GM12878 (cell line): ENCODE results near the gene TOB1. TPM values are rescaled to one million over a fixed set of nuclear protein-coding genes. Genes with fewer than 3 reads are reported as not detected.

Experiments used
- ATAC-seq: fragments of 200-7000 bp; cut with Tn5 transposase; 3 replicates; pipeline ENCODE4 v1.9.1; 2020; ENCODE audit warnings: mild to moderate bottlenecking, moderate library complexity
- BruUV-seq: library from RNA; stranded (reverse); fragments of 400-500 nt; replicated peaks from 2 replicates; lab custom pipeline; 2021; lab: Mats Ljungman, UMichigan
- CTCF ChIA-PET: fragments of 300-600 bp; sonication (Branson Sonifier 250); formaldehyde crosslinking; extraction: SDS; loops from one replicate; lab custom pipeline; 2021; ENCODE audit warnings: inconsistent platforms; lab: Yijun Ruan, JAX
- POLR2A ChIA-PET: fragments of 350-600 bp; formaldehyde crosslinking; extraction: SDS; loops from one replicate; lab custom pipeline; 2021; ENCODE audit warnings: inconsistent platforms; lab: Charles Lee
- RAD21 ChIA-PET: fragments of 300-600 bp; sonication (Branson Sonifier 250); formaldehyde crosslinking; loops from one replicate; lab custom pipeline; 2023; ENCODE audit warnings: antibody characterized with exemption; ENCODE audit not compliant: unreplicated experiment; lab: Charles Lee
- SMC1A ChIA-PET: fragments of 300-600 bp; sonication (Branson Sonifier 250); formaldehyde crosslinking; loops from one replicate; lab custom pipeline; 2023; ENCODE audit not compliant: unreplicated experiment, uncharacterized antibody; lab: Charles Lee
- DNase-seq: peaks from one replicate; pipeline ENCODE4 v3.0.0-alpha.2; 2011; ENCODE audit warnings: low read depth, low spot score
- FAIRE-seq: peaks from 3 replicates; lab custom pipeline; 2011; peaks lifted over from hg19 to GRCh38; lab: Jason Lieb, UNC
- H2AFZ ChIP-seq: 2 replicates; pipeline ENCODE4 v1.6.0; 2011; ENCODE audit warnings: low read depth, low read length, control low read depth; ENCODE audit not compliant: control insufficient read depth
- H3K27ac ChIP-seq: 2 replicates; pipeline ENCODE4 v1.5.1; 2011; ENCODE audit warnings: control low read depth; ENCODE audit not compliant: control insufficient read depth, insufficient read depth
- H3K27me3 ChIP-seq, 2 experiments: replicated peaks in 1 of 2; 2 replicates each; pipeline versions ENCODE4 v1.6.0 to v1.6.1; 2011; ENCODE audit warnings: low read length in 1 of 2; ENCODE audit not compliant: control insufficient read depth in 2 of 2, insufficient read depth in 2 of 2
- H3K36me3 ChIP-seq, 2 experiments: 2 replicates each; pipeline ENCODE4 v1.5.1; 2011; ENCODE audit warnings: low read length in 1 of 2; ENCODE audit not compliant: control insufficient read depth in 2 of 2, insufficient read depth in 2 of 2
- H3K4me1 ChIP-seq: 2 replicates; pipeline ENCODE4 v1.6.1; 2011; ENCODE audit warnings: mild to moderate bottlenecking, low read length, moderate library complexity, mixed read lengths; ENCODE audit not compliant: control insufficient read depth, insufficient read depth
- H3K4me2 ChIP-seq: 2 replicates; pipeline ENCODE4 v1.6.0; 2011; ENCODE audit warnings: control low read depth; ENCODE audit not compliant: control insufficient read depth, insufficient read depth
- H3K4me3 ChIP-seq: fragments of 200-600 bp; sonication (generic); 2 replicates; pipeline ENCODE4 v1.5.1; 2016
- H3K79me2 ChIP-seq: 2 replicates; pipeline ENCODE4 v1.6.0; 2011; ENCODE audit warnings: low read length; ENCODE audit not compliant: control insufficient read depth, insufficient read depth
- H3K9ac ChIP-seq: 2 replicates; pipeline ENCODE4 v1.8.0; 2011; ENCODE audit warnings: low read length, control low read depth, mixed read lengths; ENCODE audit not compliant: control insufficient read depth, insufficient read depth
- H3K9me3 ChIP-seq: replicated peaks from 3 replicates; pipeline ENCODE4 v1.5.1; 2011; ENCODE audit warnings: mild to moderate bottlenecking, low read length; ENCODE audit not compliant: control insufficient read depth, insufficient read depth
- H4K20me1 ChIP-seq: 2 replicates; pipeline ENCODE4 v1.6.0; 2011; ENCODE audit not compliant: control insufficient read depth, insufficient read depth
- BACH1 ChIP-seq: fragments of 450-650 bp; IDR thresholded peaks from 2 replicates; pipeline ENCODE4 v1.6.1; 2017; ENCODE audit warnings: mild to moderate bottlenecking, borderline replicate concordance
- BCL11A ChIP-seq: IDR thresholded peaks from 2 replicates; pipeline ENCODE4 v1.6.1; 2011; ENCODE audit warnings: low read depth, low read length
- BHLHE40 ChIP-seq, 2 experiments: fragments of 450-650 bp in 1 of 2; IDR thresholded peaks; 2 replicates each; pipeline ENCODE4 v1.6.1; 2011 to 2017; ENCODE audit warnings: low read depth in 2 of 2, borderline replicate concordance in 1 of 2, improper control_type of control experiment in 1 of 2, low read length in 1 of 2, mild to moderate bottlenecking in 1 of 2
- IKZF1 ChIP-seq: fragments of 450-650 bp; conservative IDR thresholded peaks from 2 replicates; pipeline ENCODE4 v1.6.1; 2017; ENCODE audit warnings: antibody characterized with exemption, mild to moderate bottlenecking
- JUNB ChIP-seq: IDR thresholded peaks from 2 replicates; pipeline ENCODE4 v1.6.1; 2016; ENCODE audit warnings: antibody characterized with exemption, mild to moderate bottlenecking
- MTA2 ChIP-seq: fragments of 450-650 bp; IDR thresholded peaks from 2 replicates; pipeline ENCODE4 v1.6.1; 2016; ENCODE audit warnings: low read depth, mild to moderate bottlenecking, moderate library complexity
- MYC ChIP-seq: IDR thresholded peaks from 2 replicates; pipeline ENCODE4 v1.6.1; 2011; ENCODE audit warnings: mild to moderate bottlenecking, low read length, moderate library complexity, inconsistent platforms; ENCODE audit not compliant: insufficient read depth, insufficient replicate concordance, insufficient read length, severe bottlenecking
- NRF1 ChIP-seq: conservative IDR thresholded peaks from 2 replicates; pipeline ENCODE4 v1.6.1; 2011; ENCODE audit warnings: mild to moderate bottlenecking, low read depth, low read length, improper control_type of control experiment
- POLR2AphosphoS2 ChIP-seq: IDR thresholded peaks from 2 replicates; pipeline ENCODE4 v1.6.1; 2011; ENCODE audit warnings: low read depth, mild to moderate bottlenecking, low read length, improper control_type of control experiment, moderate library complexity
- RB1 ChIP-seq: fragments of 450-650 bp; formaldehyde crosslinking; IDR thresholded peaks from 2 replicates; pipeline ENCODE4 v1.6.1; 2017; ENCODE audit warnings: mild to moderate bottlenecking, borderline replicate concordance
- SIN3A ChIP-seq: IDR thresholded peaks from 2 replicates; pipeline ENCODE4 v1.6.1; 2012; ENCODE audit warnings: low read depth, low read length, improper control_type of control experiment
- SMAD1 ChIP-seq: fragments of 450-650 bp; IDR thresholded peaks from 2 replicates; pipeline ENCODE4 v1.6.1; 2018; ENCODE audit warnings: mild to moderate bottlenecking, low read depth; ENCODE audit not compliant: partially characterized antibody
- WGBS: methylation state at CpG from one replicate; pipeline ENCODE4 v1.1.6; 2016; ENCODE audit warnings: low lambda C conversion rate; ENCODE audit not compliant: insufficient replicate concordance, insufficient coverage; ENCODE audit errors: missing lambda C conversion rate; 5-methylcytosine and 5-hydroxymethylcytosine counted together
- in situ Hi-C: fragments of 300-500 bp; cut with MboI; formaldehyde crosslinking; loops from 9 replicates; pipeline ENCODE4 v1.14.3; 2018; ENCODE audit warnings: mixed read lengths
- intact Hi-C: fragments of 100-400 bp; cut with micrococcal nuclease; formaldehyde crosslinking; loops from one replicate; pipeline ENCODE4 v1.14.2; 2022; ENCODE audit not compliant: unreplicated experiment
- polyA plus RNA-seq, 11 experiments: library from polyadenylated mRNA; depleted of rRNA in 4 of 11; unstranded in 6 of 11; stranded (reverse) in 5 of 11; fragments of >200 nt; fragmentation: Nextera tagmentation in 4 of 11; fragmentation: Illumina TruSeq in 1 of 11; extraction: Ambion mirVana in 4 of 11; extraction: Trizol in 1 of 11; gene quantifications; 1 replicate in 1 of 11; 2 replicates in 10 of 11; pipeline versions ENCODE4 v1.2.1 to v1.2.3, GENCODE V29; 2011 to 2016; ENCODE audit warnings: inconsistent platforms in 2 of 11, missing spikeins in 2 of 11, low read depth in 1 of 11
- total RNA-seq, 4 experiments: library from RNA; depleted of rRNA in 3 of 4; stranded (reverse); fragments of >200 nt in 3 of 4; fragmentation: Illumina TruSeq in 1 of 4; extraction: Trizol in 1 of 4; gene quantifications; 2 replicates each; pipeline versions ENCODE4 v1.2.1 to v1.2.3, GENCODE V29; 2013 to 2021
- TF ChIP-seq, protein P1 (sequence below): fragments of 150-350 bp; IDR thresholded peaks from 2 replicates; pipeline ENCODE4 v1.6.1; 2014; ENCODE audit warnings: mild to moderate bottlenecking, low read depth, low read length
- TF ChIP-seq, protein P2 (sequence below): fragments of 450-650 bp; IDR thresholded peaks from 2 replicates; pipeline ENCODE4 v1.6.1; 2017; ENCODE audit warnings: mild to moderate bottlenecking, low read depth, inconsistent platforms; ENCODE audit not compliant: poor library complexity, severe bottlenecking
- TF ChIP-seq, protein P3 (sequence below), 3 experiments: IDR thresholded peaks in 2 of 3; conservative IDR thresholded peaks in 1 of 3; 2 replicates each; pipeline ENCODE4 v1.5.1; 2011; ENCODE audit warnings: low read depth in 3 of 3, low read length in 3 of 3, mild to moderate bottlenecking in 3 of 3, control low read depth in 2 of 3, moderate library complexity in 2 of 3, inconsistent platforms in 1 of 3, mixed read lengths in 1 of 3; ENCODE audit not compliant: control insufficient read depth in 2 of 3, insufficient read depth in 1 of 3; ENCODE audit errors: extremely low read depth in 1 of 3
- TF ChIP-seq, protein P4 (sequence below): IDR thresholded peaks from 2 replicates; pipeline ENCODE4 v1.6.1; 2011; ENCODE audit warnings: borderline replicate concordance, low read depth, mild to moderate bottlenecking, moderate library complexity, mixed read lengths, low read length; ENCODE audit not compliant: insufficient read depth; ENCODE audit errors: extremely low read length

TOB1 gene
- total and polyA plus RNA-seq, 10 of the 15 experiments (the other 5 are each of a cell fraction or from before 2014, with no cell fraction given) = 5.0 to 32.4 (median 13.7) TPM

DNA sequence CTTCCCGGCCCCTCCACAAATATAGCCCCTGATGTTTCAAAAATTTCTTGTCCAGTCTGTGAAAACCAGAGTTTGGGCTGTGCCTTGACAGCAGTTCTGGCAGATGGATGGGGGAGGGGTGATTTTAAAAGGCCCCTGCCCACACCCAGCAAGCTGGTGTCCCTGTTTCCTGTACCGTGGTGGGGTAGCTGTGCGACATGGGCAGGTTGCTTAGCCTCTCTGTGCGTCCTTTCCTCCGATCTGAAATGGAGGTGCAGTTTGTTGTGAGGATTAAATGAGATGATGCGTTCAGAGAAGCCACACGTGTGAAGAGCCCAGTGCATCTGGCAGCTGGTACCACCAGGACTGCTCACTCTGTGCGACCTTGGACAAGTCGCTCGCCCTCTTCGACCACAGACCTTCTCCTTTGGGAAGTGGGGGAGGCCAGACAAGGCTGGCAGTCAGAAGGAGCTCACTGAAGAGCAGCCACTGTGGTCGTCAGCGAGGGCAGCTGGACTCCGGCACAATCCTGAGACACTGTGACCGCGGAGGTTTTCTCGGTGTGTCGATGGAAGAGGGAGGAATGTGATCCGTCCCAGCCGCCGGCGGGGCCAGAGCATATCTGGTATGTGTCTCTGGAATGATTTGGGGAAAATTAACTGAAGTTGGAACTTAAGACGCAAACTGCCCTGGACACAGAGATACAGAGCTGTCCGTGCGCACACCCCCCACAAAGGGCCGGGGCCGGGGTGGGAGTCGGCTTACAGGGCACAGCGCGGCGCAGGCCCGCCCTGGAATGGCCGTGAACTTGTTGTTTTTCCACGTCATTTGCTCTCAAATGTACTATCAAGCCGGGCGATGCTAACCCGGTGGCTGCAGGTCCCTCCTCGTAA lies 31.5 kb downstream of the TOB1 start:
- ChIA-PET CTCF (no interaction called here), RAD21 (interaction anchor here (1.4 kb wide), 2 partner anchors 18 to 53 kb away, joined by 3 read pairs; no protein-coding TSS in a partner anchor), SMC1A (no interaction called here), POLR2A (interaction anchor here (0.6 kb wide), 2 partner anchors 50 to 1746 kb away, joined by 3 read pairs; no protein-coding TSS in a partner anchor)
- Histone ChIP-seq H3K9ac (no peak overlapping the region), H3K4me2 (no peak overlapping the region), H2AFZ (no peak overlapping the region), H3K27me3 (peaks cover 2 to 4% of the 10 kb centered on the region in 2 experiments; a peak in 3 of 4 replicates), H3K27ac (no peak overlapping the region), H4K20me1 (no peaks in the 10 kb centered on the region), H3K36me3 (no peaks in the 10 kb centered on the region), H3K79me2 (no peaks in the 10 kb centered on the region), H3K4me3 (no peak overlapping the region), H3K9me3 (no peaks in the 10 kb centered on the region), H3K4me1 (peaks cover 4% of the 10 kb centered on the region; the same call in 1 of the 2 replicates)
- FAIRE-seq (no peak), DNase-seq (no peak), ATAC-seq (no peak)
- WGBS = 69% methylated on average over 38 of the region's 38 CpGs
- no TSS peak for BruUV-seq
- in situ Hi-C loops = loop anchor here (5.0 kb wide), 1 partner anchor 292 kb away; no protein-coding TSS in a partner anchor
- intact Hi-C loops = no loop called here
- TF ChIP-seq BACH1 (no peak), BHLHE40 (IDR thresholded peaks at IDR 0.05; ENCODE audit: borderline replicate concordance in 1 of 2, low read depth in 2 of 2, low read length in 1 of 2) (no peak), MYC (no peak), NRF1 (no peak), POLR2AphosphoS2 (no peak), IKZF1 (no peak), SIN3A (no peak), RB1 (no peak), MTA2 (no peak), JUNB (no peak), BCL11A (no peak), SMAD1 (no peak)
- TF ChIP-seq, protein P1, sequence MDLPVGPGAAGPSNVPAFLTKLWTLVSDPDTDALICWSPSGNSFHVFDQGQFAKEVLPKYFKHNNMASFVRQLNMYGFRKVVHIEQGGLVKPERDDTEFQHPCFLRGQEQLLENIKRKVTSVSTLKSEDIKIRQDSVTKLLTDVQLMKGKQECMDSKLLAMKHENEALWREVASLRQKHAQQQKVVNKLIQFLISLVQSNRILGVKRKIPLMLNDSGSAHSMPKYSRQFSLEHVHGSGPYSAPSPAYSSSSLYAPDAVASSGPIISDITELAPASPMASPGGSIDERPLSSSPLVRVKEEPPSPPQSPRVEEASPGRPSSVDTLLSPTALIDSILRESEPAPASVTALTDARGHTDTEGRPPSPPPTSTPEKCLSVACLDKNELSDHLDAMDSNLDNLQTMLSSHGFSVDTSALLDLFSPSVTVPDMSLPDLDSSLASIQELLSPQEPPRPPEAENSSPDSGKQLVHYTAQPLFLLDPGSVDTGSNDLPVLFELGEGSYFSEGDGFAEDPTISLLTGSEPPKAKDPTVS = no peak
- TF ChIP-seq, protein P2, sequence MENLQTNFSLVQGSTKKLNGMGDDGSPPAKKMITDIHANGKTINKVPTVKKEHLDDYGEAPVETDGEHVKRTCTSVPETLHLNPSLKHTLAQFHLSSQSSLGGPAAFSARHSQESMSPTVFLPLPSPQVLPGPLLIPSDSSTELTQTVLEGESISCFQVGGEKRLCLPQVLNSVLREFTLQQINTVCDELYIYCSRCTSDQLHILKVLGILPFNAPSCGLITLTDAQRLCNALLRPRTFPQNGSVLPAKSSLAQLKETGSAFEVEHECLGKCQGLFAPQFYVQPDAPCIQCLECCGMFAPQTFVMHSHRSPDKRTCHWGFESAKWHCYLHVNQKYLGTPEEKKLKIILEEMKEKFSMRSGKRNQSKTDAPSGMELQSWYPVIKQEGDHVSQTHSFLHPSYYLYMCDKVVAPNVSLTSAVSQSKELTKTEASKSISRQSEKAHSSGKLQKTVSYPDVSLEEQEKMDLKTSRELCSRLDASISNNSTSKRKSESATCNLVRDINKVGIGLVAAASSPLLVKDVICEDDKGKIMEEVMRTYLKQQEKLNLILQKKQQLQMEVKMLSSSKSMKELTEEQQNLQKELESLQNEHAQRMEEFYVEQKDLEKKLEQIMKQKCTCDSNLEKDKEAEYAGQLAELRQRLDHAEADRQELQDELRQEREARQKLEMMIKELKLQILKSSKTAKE = no peak
- TF ChIP-seq, protein P3, sequence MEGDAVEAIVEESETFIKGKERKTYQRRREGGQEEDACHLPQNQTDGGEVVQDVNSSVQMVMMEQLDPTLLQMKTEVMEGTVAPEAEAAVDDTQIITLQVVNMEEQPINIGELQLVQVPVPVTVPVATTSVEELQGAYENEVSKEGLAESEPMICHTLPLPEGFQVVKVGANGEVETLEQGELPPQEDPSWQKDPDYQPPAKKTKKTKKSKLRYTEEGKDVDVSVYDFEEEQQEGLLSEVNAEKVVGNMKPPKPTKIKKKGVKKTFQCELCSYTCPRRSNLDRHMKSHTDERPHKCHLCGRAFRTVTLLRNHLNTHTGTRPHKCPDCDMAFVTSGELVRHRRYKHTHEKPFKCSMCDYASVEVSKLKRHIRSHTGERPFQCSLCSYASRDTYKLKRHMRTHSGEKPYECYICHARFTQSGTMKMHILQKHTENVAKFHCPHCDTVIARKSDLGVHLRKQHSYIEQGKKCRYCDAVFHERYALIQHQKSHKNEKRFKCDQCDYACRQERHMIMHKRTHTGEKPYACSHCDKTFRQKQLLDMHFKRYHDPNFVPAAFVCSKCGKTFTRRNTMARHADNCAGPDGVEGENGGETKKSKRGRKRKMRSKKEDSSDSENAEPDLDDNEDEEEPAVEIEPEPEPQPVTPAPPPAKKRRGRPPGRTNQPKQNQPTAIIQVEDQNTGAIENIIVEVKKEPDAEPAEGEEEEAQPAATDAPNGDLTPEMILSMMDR (IDR thresholded peaks at IDR 0.05 in 2 of 3, conservative IDR thresholded peaks at IDR 0.05 in 1 of 3; ENCODE audit: control insufficient read depth in 2 of 3, extremely low read depth in 1 of 3, insufficient read depth in 1 of 3, low read depth in 3 of 3, low read length in 3 of 3) = no peak
- TF ChIP-seq, protein P4, sequence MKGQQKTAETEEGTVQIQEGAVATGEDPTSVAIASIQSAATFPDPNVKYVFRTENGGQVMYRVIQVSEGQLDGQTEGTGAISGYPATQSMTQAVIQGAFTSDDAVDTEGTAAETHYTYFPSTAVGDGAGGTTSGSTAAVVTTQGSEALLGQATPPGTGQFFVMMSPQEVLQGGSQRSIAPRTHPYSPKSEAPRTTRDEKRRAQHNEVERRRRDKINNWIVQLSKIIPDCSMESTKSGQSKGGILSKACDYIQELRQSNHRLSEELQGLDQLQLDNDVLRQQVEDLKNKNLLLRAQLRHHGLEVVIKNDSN = no peak
